ENCODE results near the gene RC3H1. TPM values are rescaled to one million over a fixed set of nuclear protein-coding genes. Genes with fewer than 3 reads are reported as not detected.

RC3H1 gene
- total and polyA plus RNA-seq, 2 of the 8 experiments (the other 6 are each of a cell fraction or from before 2014, with no cell fraction given), result 7.4 to 32.2 TPM

GRCh38 chr1:174021591-174022079, 522 bp downstream of the RC3H1 start (continued):
- TF ChIP-seq RAD21 (IDR thresholded peaks at IDR 0.05 in 1 of 2, conservative IDR thresholded peaks at IDR 0.05 in 1 of 2; ENCODE audit: low read depth in 2 of 2, low read length in 2 of 2), result no peak
- TF ChIP-seq, protein P1, sequence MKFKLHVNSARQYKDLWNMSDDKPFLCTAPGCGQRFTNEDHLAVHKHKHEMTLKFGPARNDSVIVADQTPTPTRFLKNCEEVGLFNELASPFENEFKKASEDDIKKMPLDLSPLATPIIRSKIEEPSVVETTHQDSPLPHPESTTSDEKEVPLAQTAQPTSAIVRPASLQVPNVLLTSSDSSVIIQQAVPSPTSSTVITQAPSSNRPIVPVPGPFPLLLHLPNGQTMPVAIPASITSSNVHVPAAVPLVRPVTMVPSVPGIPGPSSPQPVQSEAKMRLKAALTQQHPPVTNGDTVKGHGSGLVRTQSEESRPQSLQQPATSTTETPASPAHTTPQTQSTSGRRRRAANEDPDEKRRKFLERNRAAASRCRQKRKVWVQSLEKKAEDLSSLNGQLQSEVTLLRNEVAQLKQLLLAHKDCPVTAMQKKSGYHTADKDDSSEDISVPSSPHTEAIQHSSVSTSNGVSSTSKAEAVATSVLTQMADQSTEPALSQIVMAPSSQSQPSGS (IDR thresholded peaks at IDR 0.05; ENCODE audit: low read length), result no peak
- TF ChIP-seq JUN (IDR thresholded peaks at IDR 0.05; ENCODE audit: low read depth, low read length), result no peak
- no peak for TF ChIP-seq EGR1 (IDR thresholded peaks at IDR 0.05; ENCODE audit: borderline replicate concordance, low read depth, low read length)
- no peak for TF ChIP-seq SUZ12 (IDR thresholded peaks at IDR 0.05; ENCODE audit: low read length)
- peak; percentile 36; the same call in 1 of the 2 replicates for TF ChIP-seq SP4 (IDR thresholded peaks at IDR 0.05; ENCODE audit: low read length)
- TF ChIP-seq TBP (IDR thresholded peaks at IDR 0.05; ENCODE audit: low read depth, low read length), result peak; percentile 54; the same call in 1 of the 2 replicates
- TF ChIP-seq KDM4A (IDR thresholded peaks at IDR 0.05; ENCODE audit: low read depth, low read length, severe bottlenecking), result no peak
- TF ChIP-seq SIN3A (conservative IDR thresholded peaks at IDR 0.05 in 1 of 2, IDR thresholded peaks at IDR 0.05 in 1 of 2; ENCODE audit: low read depth in 1 of 2, low read length in 2 of 2), result no peak; a peak in 2 of 4 replicates
- no peak for TF ChIP-seq CTBP2 (IDR thresholded peaks at IDR 0.05; ENCODE audit: borderline replicate concordance, insufficient read depth, insufficient read length, low read length)
- no peak for TF ChIP-seq MAFK (IDR thresholded peaks at IDR 0.05; ENCODE audit: low read depth, low read length)
- peak; percentile 75 for TF ChIP-seq ASH2L (IDR thresholded peaks at IDR 0.05; ENCODE audit: low read length)
- TF ChIP-seq EP300 (IDR thresholded peaks at IDR 0.05; ENCODE audit: borderline replicate concordance in 1 of 2, low read depth in 2 of 2, low read length in 2 of 2), result no peak
- TF ChIP-seq POU5F1 (IDR thresholded peaks at IDR 0.05; ENCODE audit: low read depth, low read length), result no peak
- TF ChIP-seq EZH2 (IDR thresholded peaks at IDR 0.05; ENCODE audit: low read depth, low read length, severe bottlenecking), result no peak
- peak; percentile 49; the same call in 1 of the 2 replicates for TF ChIP-seq POLR2AphosphoS5 (IDR thresholded peaks at IDR 0.05; ENCODE audit: low read depth, low read length)
- peak; percentile 62; the same call in 1 of the 2 replicates for TF ChIP-seq PHF8 (conservative IDR thresholded peaks at IDR 0.05; ENCODE audit: low read depth, low read length)
- no peak for TF ChIP-seq GTF2F1 (IDR thresholded peaks at IDR 0.05; ENCODE audit: borderline replicate concordance, low read depth, low read length)
- 0 out of 3 replicates have a peak, but pooled peaks of 1 of the 2 experiments have one; percentile 65 for TF ChIP-seq POLR2A (IDR thresholded peaks at IDR 0.05; ENCODE audit: control extremely low read depth in 1 of 2, low read depth in 2 of 2, low read length in 2 of 2)
- TF ChIP-seq FOSL1 (IDR thresholded peaks at IDR 0.05; ENCODE audit: insufficient read depth, low read depth, low read length), result no peak
- no peak for TF ChIP-seq HDAC2 (IDR thresholded peaks at IDR 0.05; ENCODE audit: borderline replicate concordance in 1 of 2, low read depth in 2 of 2, low read length in 2 of 2)
- TF ChIP-seq KDM5A (IDR thresholded peaks at IDR 0.05; ENCODE audit: low read length), result no peak

All from H1 (cell line).